Fibroblast of lung (primary cell): Measurements from ENCODE around the gene FSTL4. TPM values are rescaled to one million over a fixed set of nuclear protein-coding genes. Genes with fewer than 3 reads are reported as not detected.
"Not testable (repeated sequence)": the region's sequence is repeated elsewhere in the genome, so short reads cannot be mapped to it uniquely, and the experiment has no call there.

Experiments
- DNase-seq, 2 donors: peaks; one replicate each; pipeline versions ENCODE4 v3.0.0 to v3.0.0-alpha.2; 2010; ENCODE audit warnings: low read depth in 2 of 2
- H2AFZ ChIP-seq: 2 replicates; pipeline ENCODE4 v1.5.1; 2012; ENCODE audit warnings: low read length, control low read depth, inconsistent platforms
- H3K27ac ChIP-seq: 2 replicates; pipeline ENCODE4 v1.5.1; 2011; ENCODE audit warnings: low read length, control low read depth; ENCODE audit not compliant: insufficient read depth
- H3K27me3 ChIP-seq: 2 replicates; pipeline ENCODE4 v1.5.1; 2011; ENCODE audit warnings: mild to moderate bottlenecking, low read length; ENCODE audit not compliant: control insufficient read depth, insufficient read depth
- H3K36me3 ChIP-seq: 2 replicates; pipeline ENCODE4 v1.5.1; 2011; ENCODE audit warnings: low read length; ENCODE audit not compliant: control insufficient read depth, insufficient read depth
- H3K4me1 ChIP-seq: 2 replicates; pipeline ENCODE4 v1.5.1; 2011; ENCODE audit warnings: low read length; ENCODE audit not compliant: control insufficient read depth, insufficient read depth; ENCODE audit errors: extremely low read depth
- H3K4me2 ChIP-seq: 2 replicates; pipeline ENCODE4 v1.5.1; 2011; ENCODE audit warnings: low read length, control low read depth; ENCODE audit not compliant: insufficient read depth; ENCODE audit errors: extremely low read depth
- H3K4me3 ChIP-seq, 4 experiments: fragments of 200-600 bp in 1 of 4; sonication (generic) in 1 of 4; replicated peaks in 1 of 4; 2 replicates each; pipeline ENCODE4 v1.5.1; 2011 to 2016; ENCODE audit warnings: low read length in 4 of 4, low read depth in 3 of 4, mild to moderate bottlenecking in 3 of 4, control low read depth in 2 of 4, inconsistent platforms in 1 of 4, mixed read lengths in 1 of 4; ENCODE audit not compliant: insufficient read depth in 1 of 4; ENCODE audit errors: control extremely low read depth in 1 of 4
- H3K79me2 ChIP-seq: 2 replicates; pipeline ENCODE4 v1.5.1; 2012; ENCODE audit warnings: mild to moderate bottlenecking, low read length, inconsistent platforms; ENCODE audit not compliant: control insufficient read depth, insufficient read depth
- H3K9ac ChIP-seq: 2 replicates; pipeline ENCODE4 v1.5.1; 2011; ENCODE audit warnings: mild to moderate bottlenecking, low read length, control low read depth; ENCODE audit not compliant: insufficient read depth
- H3K9me3 ChIP-seq: 2 replicates; pipeline ENCODE4 v1.5.1; 2012; ENCODE audit warnings: low read depth, low read length; ENCODE audit not compliant: control insufficient read depth, insufficient read depth
- H4K20me1 ChIP-seq: 2 replicates; pipeline ENCODE4 v1.5.1; 2011; ENCODE audit warnings: low read length; ENCODE audit not compliant: control insufficient read depth, insufficient read depth; ENCODE audit errors: extremely low read depth
- EZH2 ChIP-seq: IDR thresholded peaks from 2 replicates; pipeline ENCODE4 v1.5.1; 2012; ENCODE audit warnings: low read length, control low read depth, mild to moderate bottlenecking; ENCODE audit errors: missing control alignments
- polyA plus RNA-seq, 2 donors: library from polyadenylated mRNA; depleted of rRNA in 1 of 2; stranded (reverse) in 1 of 2; unstranded in 1 of 2; fragments of >200 nt; gene quantifications; 2 replicates each; pipeline ENCODE4 v1.2.1, GENCODE V29; 2011 to 2012; ENCODE audit warnings: missing spikeins in 1 of 2
- total RNA-seq: library from RNA; depleted of rRNA; stranded (reverse); fragments of >200 nt; gene quantifications from 2 replicates; pipeline ENCODE4 v1.2.1, GENCODE V29; 2014
- TF ChIP-seq, protein P1 (sequence below), 2 donors: IDR thresholded peaks in 1 of 2; conservative IDR thresholded peaks in 1 of 2; 1 replicate in 1 of 2; 2 replicates in 1 of 2; pipeline ENCODE4 v1.5.1; 2011 to 2012; ENCODE audit warnings: low read length in 2 of 2, control low read depth in 1 of 2, inconsistent platforms in 1 of 2, low read depth in 1 of 2, mild to moderate bottlenecking in 1 of 2

FSTL4 gene
- total and polyA plus RNA-seq, 2 donors (not counting 1 experiment from before 2014, with no cell fraction given) = 0.17 to 0.33 TPM

DNA sequence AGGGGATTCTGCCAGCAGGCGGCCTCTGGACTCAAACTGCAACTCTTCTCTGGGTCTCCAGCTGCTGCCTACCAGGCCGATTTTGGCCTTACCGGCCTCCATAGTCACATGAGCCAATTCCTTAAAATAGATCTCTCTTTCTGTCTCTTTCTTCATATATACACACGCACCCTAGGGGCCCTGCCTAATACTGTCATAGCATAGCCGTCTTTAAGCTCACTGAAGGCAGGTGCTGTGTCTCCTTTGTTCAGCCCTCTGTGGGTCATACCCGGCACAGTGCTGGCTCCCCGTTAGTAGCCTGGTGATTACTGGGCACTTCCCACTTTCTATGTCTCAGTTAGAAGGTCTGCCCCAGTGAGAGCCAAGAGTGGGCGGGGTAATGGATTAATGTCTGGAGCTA, 419.6 kb downstream of the FSTL4 start:
- Histone ChIP-seq H3K9ac (no peak overlapping the region), H4K20me1 (no peaks in the 10 kb centered on the region), H3K36me3 (no peaks in the 10 kb centered on the region), H3K79me2 (no peaks in the 10 kb centered on the region), H3K9me3 (no peaks in the 10 kb centered on the region), H3K4me2 (no peak overlapping the region), H2AFZ (no peak overlapping the region), H3K27me3 (no peaks in the 10 kb centered on the region), H3K4me3 (no peak overlapping the region), H3K4me1 (no peaks in the 10 kb centered on the region), H3K27ac (no peak overlapping the region)
- no peak for TF ChIP-seq EZH2
- TF ChIP-seq, protein P1, sequence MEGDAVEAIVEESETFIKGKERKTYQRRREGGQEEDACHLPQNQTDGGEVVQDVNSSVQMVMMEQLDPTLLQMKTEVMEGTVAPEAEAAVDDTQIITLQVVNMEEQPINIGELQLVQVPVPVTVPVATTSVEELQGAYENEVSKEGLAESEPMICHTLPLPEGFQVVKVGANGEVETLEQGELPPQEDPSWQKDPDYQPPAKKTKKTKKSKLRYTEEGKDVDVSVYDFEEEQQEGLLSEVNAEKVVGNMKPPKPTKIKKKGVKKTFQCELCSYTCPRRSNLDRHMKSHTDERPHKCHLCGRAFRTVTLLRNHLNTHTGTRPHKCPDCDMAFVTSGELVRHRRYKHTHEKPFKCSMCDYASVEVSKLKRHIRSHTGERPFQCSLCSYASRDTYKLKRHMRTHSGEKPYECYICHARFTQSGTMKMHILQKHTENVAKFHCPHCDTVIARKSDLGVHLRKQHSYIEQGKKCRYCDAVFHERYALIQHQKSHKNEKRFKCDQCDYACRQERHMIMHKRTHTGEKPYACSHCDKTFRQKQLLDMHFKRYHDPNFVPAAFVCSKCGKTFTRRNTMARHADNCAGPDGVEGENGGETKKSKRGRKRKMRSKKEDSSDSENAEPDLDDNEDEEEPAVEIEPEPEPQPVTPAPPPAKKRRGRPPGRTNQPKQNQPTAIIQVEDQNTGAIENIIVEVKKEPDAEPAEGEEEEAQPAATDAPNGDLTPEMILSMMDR (conservative IDR thresholded peaks at IDR 0.05 in 1 of 2, IDR thresholded peaks at IDR 0.05 in 1 of 2; ENCODE audit: low read depth in 1 of 2, low read length in 2 of 2) = no peak
- DNase-seq = no peak

DNA sequence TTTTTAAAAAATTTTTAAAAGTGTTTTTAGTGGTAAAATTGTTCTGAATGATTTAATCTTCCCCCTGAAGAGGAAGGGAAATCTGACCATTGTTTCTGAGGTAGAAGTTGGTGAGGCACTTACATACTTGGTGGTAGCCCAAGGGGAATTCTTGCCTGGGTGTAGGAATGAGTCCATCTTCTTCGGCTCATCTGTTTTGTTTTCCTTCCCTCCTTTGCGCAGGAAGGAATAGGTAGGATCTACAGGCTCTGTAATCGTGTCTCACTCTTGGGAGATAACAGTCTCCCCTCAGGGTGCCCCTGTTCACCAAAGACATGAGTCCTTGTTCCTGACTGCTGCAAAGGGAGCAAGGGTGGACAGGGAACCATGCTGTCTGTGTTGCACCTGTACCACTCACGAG, 422.5 kb downstream of the FSTL4 start:
- Histone ChIP-seq H3K9me3 (no peaks in the 10 kb centered on the region), H3K4me3 (no peak overlapping the region), H4K20me1 (no peaks in the 10 kb centered on the region), H3K4me1 (no peaks in the 10 kb centered on the region), H3K27me3 (no peaks in the 10 kb centered on the region), H3K4me2 (no peak overlapping the region), H3K79me2 (no peaks in the 10 kb centered on the region), H2AFZ (no peak overlapping the region), H3K9ac (no peak overlapping the region), H3K27ac (no peak overlapping the region), H3K36me3 (no peaks in the 10 kb centered on the region)
- TF ChIP-seq, protein P1 (conservative IDR thresholded peaks at IDR 0.05 in 1 of 2, IDR thresholded peaks at IDR 0.05 in 1 of 2; ENCODE audit: low read depth in 1 of 2, low read length in 2 of 2) = no peak
- TF ChIP-seq EZH2 = no peak
- DNase-seq = no peak

DNA sequence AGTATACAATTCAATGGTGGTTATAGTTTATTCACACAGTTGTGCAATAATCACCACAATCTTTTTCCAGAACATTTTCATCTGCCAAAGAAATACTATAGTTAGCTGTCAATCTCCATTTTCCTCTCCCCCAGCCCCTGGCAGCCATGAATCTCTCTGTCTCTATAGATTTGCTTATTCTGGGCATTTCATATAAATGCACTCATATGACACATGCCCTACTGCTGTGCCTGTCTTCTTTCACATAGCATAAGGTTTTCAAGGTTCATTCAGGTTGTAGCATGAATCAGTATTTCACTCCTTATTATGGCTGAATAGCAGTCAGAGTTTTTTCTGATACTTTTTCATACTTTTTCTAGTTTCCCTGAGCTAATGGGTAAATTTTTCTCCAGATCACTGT, 432.9 kb downstream of the FSTL4 start:
- no peaks in the 10 kb centered on the region for H4K20me1 ChIP-seq
- no peak for DNase-seq
- H3K79me2 ChIP-seq = no peaks in the 10 kb centered on the region
- TF ChIP-seq, protein P1 (conservative IDR thresholded peaks at IDR 0.05 in 1 of 2, IDR thresholded peaks at IDR 0.05 in 1 of 2; ENCODE audit: low read depth in 1 of 2, low read length in 2 of 2) = no peak
- no peak for TF ChIP-seq EZH2
- H3K27me3 ChIP-seq = no peaks in the 10 kb centered on the region
- H3K4me2 ChIP-seq = no peak overlapping the region
- H3K9ac ChIP-seq = no peak overlapping the region
- no peaks in the 10 kb centered on the region for H3K9me3 ChIP-seq
- H3K4me3 ChIP-seq = no peak overlapping the region
- no peak overlapping the region for H2AFZ ChIP-seq
- H3K36me3 ChIP-seq = no peaks in the 10 kb centered on the region
- no peaks in the 10 kb centered on the region for H3K4me1 ChIP-seq
- H3K27ac ChIP-seq = no peak overlapping the region

DNA sequence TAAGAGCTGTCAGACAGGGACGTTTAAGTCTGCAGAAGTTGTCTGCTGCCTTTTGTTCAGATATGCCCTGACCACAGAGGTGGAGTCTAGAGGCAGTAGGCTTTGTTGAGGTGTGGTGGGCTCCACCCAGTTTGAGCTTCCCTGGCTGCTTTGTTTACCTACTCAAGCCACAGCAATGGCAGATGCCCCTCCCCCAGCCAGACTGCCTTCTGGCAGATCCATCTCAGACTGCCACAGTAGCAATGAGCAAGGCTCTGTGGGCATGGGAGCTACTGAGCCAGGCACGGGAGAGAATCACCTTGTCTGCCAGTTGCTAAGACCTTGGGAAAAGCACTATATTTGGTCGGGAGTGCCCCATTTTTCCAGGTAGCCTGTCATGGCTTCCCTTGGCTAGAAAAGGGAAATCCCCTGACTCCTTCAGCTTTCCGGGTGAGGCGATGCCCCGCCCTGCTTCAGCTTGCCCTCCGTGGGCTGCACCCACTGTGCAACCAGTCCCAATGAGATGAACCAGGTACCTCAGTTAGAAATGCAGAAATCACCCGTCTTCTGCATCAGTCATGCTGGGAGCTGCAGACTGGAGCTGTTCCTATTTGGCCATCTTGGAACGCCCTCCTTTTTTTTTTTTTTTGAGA, 441.5 kb downstream of the FSTL4 start:
- H3K4me3 ChIP-seq, H3K9ac ChIP-seq, H3K27ac ChIP-seq, H3K79me2 ChIP-seq, H4K20me1 ChIP-seq, H2AFZ ChIP-seq, H3K4me2 ChIP-seq, H3K4me1 ChIP-seq, H3K9me3 ChIP-seq, DNase-seq, H3K36me3 ChIP-seq, H3K27me3 ChIP-seq: not testable (repeated sequence)
